SH-SY5Y (cell line): ENCODE results near the gene DLGAP1.

Experiments used
- GATA2 ChIP-seq: IDR thresholded peaks from 2 replicates; pipeline ENCODE4 v1.6.1; 2011; ENCODE audit warnings: mild to moderate bottlenecking, low read depth, low read length
- GATA3 ChIP-seq: IDR thresholded peaks from 2 replicates; pipeline ENCODE4 v1.6.1; 2011; ENCODE audit warnings: low read depth, mild to moderate bottlenecking, low read length, moderate library complexity

DNA sequence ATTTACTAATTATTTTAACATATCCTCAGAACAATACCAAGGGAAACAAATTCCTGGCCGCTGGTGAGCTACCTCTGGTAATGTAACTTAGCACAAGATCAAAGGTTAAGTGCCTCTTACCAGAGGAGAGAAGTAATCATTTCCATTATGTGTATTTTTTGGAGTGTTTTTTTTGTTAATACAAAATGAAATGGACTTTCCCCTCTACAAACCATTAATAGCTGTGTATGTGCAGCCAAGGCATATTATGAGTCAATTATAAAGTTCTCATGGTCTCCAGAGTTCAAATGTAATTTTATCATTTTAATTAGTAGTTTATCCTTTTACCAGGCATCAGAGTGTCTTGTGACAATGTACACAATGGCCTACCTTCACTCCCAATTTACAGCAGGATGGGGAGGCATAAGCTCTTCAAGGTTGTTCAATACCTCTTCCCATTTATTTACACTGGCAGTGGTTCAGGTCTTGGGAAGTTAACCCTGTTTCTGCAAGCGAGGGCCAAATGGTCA, 762.9 kb downstream of the DLGAP1 start:
- TF ChIP-seq GATA3 (no peak), GATA2 (no peak)
